GM19395 (cell line): ENCODE measurements around the gene ZNF691.

Experiments used
- ATAC-seq: cut with Tn5 transposase; IDR thresholded peaks from one replicate; pipeline ENCODE4 v1.9.1; 2021; ENCODE audit warnings: mild to moderate bottlenecking, moderate library complexity; ENCODE audit not compliant: unreplicated experiment

ZNF691 gene

DNA sequence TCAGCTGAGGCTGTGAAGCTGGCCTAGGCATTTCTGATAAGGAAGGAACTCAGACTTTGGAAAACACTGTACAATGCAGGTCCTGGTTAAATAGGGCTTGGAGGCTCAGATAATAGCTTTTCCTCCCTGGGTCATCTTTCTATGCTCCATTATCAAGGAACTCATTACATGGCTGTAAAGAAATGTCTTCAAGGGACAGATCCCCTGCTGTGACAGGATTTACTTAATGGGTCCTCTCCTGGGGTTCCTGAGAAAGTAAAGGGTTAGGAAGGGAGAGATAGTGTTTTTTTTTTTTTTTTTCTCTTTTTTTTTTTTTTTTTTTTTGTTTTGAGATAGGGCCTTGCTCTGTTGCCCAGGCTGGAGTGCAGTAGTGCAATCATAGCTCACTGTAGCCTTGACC lies 15.1 kb upstream of the ZNF691 start:
- no peak for ATAC-seq

DNA sequence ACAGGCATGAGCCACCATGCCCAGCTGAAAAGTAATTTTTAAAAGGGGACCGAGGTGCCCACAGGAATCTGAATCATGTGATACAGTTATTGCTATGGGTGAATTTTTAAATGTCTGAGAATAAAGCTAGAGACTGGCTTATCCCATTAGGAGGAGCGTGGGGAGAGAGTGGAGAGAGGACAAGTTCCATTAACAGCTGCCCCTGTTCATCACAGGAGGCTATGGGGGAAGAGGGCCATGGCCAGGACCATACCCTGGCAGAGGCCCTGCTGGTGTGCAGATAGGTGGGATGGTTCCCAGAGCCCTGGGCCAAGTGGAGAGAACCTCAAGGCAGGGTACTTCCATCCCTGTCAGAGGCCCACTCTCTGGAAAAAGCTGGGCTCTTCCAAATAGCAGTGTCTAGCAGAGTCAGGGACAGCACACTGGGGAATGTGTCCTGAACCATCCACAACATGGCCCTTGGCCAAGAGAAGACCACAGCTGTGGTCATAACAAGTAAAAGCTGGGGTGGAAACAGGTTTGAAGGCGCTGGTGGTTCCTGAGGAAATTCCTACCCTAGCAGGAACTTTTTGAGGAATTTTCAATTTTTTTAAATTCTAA lies 13.7 kb upstream of the ZNF691 start:
- ATAC-seq: no peak

GRCh38 chr1:42833981-42834380 lies 12.4 kb upstream of the ZNF691 start:
- no peak for ATAC-seq

DNA sequence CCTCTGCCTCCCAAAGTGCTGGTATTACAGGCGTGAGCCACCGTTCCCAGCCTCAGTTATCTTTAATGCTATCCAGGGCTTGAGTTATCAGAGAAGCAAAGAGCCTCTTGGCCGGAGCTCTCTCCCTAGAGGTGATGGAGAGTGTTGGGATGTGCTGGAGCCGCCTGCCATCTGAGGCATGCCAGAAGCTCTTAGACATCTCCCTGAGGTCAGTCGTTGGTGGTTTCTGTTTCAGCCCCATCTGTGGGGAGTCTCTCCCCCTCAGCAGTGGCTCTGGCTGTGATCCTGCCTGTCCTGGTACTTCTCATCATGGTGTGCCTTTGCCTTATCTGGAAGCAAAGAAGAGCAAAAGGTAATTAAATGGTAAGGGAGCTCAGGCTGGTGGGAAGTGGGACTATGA lies 11.6 kb upstream of the ZNF691 start:
- ATAC-seq: no peak

DNA sequence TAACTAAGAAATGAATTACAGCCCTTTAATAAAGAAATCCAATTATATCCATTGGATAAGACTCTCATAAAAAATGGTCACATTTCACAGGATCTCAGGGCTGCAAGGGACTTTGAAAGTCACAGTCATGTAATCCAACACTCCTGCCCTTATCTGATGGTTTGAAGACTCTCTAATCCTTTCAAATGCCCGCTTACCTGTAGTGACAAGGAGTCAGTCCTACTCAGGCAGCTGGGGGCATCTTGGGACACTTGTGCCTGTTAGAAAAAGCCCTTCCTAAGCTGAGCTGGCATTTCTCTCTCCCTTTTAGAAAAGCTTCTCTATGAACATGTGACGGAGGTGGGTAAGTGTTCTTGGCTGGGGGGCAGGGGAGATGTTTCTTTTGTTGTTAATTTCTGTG lies 11.0 kb upstream of the ZNF691 start:
- ATAC-seq: no peak

- ATAC-seq: no peak
Measured at GRCh38 chr1:42837709-42838108, 8.7 kb upstream of the ZNF691 start.

DNA sequence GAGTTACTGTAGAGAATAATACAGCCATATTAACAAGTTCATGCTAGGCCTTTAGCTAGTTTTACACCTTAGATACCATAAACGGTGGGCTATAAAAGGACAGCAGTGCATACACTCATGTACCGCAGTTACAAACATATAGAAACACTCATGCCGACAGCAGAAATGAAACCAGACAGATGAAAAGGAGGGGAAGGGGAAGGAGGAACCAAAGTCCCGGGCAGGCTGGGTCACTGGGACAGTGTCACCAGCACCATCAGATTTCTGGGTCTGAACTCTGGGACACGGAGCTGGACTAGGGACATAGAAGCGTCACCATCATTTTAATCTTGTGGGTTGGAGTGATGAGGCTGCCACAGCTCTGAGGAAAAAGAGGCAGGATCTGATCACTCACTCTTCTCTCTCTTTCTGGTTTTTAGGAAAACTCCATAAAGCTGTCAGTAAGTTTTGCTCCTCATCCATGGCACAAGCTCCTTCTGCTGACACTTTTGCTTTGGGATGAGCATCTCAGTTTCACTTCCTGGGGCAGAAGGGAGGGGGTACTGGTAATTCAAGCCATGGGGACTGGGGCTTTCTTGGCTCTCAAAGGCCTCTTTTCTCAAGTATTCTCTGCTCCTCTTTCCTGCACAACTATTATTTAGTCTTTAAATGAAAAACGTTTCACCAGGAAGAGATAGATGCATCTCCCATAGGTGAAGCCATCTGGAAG lies 7.8 kb upstream of the ZNF691 start:
- no peak for ATAC-seq

GRCh38 chr1:42841010-42841409 lies 5.4 kb upstream of the ZNF691 start:
- ATAC-seq: no peak

DNA sequence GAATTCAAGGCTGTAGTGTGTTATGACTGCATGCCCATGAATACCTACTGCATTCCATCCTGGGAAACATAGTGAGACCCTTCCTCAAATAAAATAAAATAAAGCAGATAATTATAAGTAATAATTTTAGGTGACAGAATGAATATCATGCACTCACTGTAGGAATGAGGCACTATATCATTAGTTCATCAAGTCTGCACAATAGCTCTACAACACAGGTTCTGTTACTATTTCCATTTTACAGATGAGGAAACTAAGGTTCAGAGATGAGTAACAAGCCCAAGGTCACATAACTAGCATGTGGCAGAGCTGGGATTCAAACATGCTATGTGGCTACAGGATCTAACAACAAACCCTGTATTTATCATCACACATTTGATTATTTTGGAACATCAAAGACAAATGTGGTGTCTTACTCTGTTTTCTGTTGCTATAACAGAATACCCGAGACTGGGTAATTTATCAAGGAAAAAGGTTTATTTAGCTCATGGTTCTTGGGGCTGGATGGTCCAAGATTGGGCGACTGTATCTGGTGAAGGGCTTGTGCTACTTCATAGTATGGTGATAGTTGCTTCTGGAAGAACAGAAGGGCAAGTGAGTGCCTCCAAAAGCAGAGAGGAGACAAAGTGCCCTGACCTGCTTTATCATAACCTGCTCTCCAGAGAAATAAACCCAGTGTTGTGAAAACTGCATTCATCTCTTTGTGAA lies 4.8 kb upstream of the ZNF691 start:
- ATAC-seq: no peak

- ATAC-seq: no peak
Measured at GRCh38 chr1:42844592-42845140, 1.7 kb upstream of the ZNF691 start.

DNA sequence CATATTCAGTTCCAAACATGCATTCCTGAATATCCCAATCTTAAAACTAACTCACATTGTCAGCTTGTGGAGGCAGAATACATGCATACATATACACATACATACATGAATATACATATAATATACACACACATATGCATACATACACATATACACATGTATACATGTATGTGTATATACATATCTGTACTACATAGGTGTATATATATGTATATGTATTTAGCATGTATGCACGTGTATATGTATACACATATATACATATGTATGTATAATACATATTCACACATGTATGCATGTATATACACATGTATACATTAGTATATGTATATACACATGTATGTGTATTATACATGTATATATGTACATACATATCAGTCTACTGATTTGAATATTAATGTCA lies 1.2 kb upstream of the ZNF691 start:
- ATAC-seq: no peak

GRCh38 chr1:42845866-42846256 lies 552 bp upstream of the ZNF691 start:
- peak; percentile 24 for ATAC-seq

DNA sequence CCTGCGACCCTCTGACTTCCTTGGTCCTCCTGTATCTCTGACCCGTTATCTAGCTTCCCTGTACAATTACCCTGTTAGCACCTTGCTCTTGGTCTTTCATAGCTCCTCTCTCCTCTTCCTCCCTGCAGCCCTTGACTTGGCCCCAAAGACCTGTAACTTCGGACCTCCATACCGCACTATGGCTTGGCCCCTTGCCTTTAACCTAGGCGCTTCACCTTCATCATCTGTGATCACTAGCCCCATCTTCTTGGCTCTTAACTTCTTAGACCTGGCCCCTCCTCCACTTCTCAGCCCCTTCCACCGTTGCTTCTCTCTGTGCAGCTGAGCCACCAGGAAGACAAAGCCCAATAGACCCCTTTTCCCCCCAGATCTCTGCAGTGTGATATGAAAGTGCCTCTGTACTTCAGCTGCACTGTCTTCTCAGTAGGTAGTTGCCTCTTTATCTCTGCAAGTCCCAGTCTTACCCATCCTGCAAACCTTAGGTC lies 740 bp downstream of the ZNF691 start:
- peak; percentile 13 for ATAC-seq

GRCh38 chr1:42847721-42848460 lies 1.5 kb downstream of the ZNF691 start:
- ATAC-seq: no peak

- ATAC-seq: no peak
Measured at GRCh38 chr1:42848823-42849537, 2.6 kb downstream of the ZNF691 start.

GRCh38 chr1:42849944-42850343 lies 3.5 kb downstream of the ZNF691 start:
- no peak for ATAC-seq

GRCh38 chr1:42851420-42851819 lies 5.0 kb downstream of the ZNF691 start:
- no peak for ATAC-seq

DNA sequence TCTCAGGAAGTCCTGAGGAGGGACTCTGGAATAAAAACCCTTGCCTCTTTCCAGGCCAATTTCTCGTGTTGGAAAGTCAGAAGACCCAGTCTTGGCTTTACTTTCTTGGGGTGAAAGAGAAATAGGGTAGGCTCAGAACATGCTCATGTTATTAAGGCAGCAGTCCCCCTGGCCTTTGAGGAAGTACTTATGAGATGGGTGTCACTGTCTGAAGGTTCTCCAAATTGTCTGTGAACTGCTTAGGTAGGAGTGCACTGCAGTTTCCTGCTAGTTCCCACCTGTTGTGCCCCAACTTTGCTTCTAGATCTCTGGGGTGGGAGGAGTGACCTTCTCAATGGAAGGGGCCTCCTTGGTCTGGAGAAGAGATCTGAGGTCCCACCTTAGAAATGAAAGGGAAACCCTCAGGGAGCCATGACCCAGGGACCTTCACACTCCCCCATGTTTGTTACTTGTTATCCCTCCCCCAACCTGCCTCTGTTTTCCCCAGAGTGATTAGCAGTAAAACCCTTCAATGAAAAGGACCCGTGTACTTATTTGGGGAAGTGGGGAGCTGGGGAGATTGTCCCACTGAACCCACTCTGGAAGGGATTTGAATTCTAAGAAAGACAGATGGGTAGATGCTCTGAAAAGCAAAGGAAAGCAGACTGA lies 5.7 kb downstream of the ZNF691 start:
- no peak for ATAC-seq

- ATAC-seq: no peak
Measured at GRCh38 chr1:42852608-42852980, 6.2 kb downstream of the ZNF691 start.
